ENCODE data around the gene SPRY1.
A peak's percentile ranks its signal among the peaks of the same experiment; 100 is the strongest.

SPRY1 gene

DNA sequence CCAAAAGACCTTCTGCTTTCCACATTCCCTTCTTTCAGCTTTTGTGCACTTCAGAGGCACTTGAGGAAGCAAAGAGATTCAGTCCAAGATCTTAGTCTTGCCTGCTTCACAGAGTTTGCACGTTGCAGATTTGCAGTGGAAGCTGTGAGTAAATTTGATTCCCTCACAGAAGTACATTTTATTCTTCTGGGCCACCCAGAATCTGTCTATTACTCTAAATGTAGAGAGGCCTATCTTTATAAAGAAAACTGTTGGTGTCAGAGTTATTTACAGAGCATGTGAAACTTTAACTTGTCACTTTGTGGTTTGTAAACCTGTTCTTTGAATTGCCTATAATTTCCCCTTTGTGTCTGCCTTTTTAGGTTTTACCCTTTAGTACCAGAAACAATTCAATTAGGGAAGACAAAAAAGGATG is 15.5 kb downstream of the SPRY1 start:
- no peak for DNase-seq

DNA sequence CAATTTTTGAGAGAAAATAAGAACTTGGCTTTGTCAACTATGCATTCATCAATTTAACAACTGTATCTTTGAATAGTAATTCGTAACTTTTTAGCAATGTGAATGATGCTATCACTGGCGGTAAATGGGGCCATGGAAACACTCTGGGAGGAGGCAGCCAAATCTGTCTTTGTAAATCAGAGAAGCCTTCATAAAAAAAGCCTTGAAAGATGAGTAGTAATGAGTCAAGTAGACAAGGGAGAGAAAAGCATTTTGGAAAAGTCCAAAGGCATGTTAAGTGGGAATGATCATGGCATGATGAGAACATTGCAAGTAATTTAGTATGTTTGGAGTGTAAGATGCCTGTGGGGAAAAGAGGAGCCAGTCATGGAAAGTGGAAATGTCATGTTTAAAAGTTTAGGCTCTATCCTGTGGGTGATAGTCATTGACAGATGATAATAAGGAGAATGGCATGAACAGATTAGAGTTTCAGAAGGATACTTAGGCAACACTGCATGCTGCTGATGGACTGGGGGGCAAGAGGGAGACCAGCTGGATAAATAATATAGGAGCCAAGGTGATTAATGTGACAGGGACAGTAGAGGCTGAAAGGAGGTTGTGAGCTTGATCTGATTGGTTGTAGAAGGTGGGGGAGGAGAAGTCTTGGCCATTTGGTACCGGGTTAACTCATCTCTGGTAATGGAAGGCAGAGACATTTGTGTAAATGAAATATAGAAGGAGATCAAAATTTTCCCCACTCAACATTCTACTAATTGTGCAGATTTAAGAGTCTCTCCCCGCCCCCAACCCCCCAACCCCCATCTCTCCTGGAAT is 16.3 kb downstream of the SPRY1 start:
- no peak for DNase-seq

DNA sequence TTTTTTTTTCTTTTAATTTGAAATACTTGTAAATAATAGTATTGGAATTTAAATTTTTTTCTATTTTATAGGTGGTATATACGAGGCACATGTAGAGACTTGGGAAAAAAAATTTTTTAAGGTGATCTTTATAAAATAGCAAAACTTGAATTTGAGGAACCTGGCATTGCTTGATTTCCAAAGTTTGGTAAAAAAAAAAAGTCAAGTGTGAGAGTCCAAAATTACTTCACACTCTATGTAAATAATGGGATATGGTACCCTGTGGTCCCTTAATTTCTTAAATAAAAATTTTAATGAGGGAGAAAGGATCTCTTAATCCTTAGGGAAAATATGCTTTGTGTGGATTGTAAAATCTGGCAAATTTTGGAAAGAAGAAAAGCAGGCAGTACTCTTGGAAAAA is 19.0 kb downstream of the SPRY1 start:
- no peak for DNase-seq

DNA sequence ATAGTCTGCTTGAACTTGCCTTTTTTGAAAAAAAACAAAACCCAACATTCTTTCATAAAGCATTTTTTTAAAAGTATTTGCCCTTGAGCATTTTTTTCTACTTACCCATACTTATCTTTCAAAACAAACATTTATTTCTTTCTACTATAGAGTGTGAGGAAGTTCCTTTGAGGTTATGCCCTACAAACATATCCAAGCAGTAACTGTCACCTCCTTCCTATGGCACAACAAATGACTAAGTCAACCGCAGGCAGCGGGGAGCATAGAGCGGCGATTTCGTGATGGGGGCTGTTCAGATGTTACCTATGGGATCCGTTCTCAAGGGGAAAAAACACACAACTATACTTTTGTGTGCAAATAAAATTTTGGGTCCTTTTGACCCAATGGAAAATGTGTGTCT is 19.4 kb downstream of the SPRY1 start:
- DNase-seq: peak; percentile 43 to 54

DNA sequence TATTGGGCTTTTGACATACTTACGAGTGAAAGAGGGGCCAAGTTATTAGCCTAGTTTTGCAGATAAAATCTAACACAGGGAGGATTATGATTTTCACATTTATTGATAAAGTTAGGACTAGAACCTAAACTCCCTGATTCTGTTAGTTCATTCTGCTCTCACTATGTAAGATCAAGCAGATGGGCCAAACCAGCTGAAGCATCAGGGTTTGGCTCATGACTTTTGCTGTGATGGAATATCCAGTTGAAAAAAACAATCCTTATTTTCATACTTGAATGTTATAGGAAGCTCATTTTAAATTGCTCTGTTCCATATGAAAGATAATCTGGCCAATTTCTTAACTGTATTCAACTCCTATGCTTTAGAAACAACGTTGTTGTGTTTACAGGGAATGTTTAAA is 21.2 kb downstream of the SPRY1 start:
- DNase-seq: no peak

DNA sequence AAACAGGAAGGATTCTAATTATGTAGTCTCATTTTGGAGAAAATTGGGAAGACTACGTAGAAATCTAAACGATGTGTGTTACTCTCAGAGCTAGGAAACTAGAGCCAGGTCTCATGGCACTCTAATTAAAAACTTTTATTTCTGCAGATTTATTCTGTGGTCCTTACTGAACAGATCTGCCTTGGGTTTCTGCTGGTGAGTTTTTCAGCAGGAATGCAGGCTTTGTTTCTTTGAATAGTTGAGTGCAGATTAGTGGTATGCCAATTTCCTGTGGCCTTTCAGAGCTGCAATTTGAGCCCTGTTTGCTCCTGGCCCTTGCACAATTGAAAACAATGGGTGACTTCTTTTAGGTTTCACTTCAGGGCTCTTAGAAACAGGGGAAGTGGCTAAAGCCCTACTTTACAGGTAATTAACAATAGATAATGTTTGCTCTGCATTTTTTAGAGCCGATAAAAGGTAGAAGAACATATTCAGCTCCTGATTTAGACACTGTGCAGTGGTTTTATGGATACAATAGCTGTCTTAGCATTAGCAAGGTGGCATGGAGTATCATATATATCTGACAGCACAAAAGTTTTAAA is 21.8 kb downstream of the SPRY1 start:
- DNase-seq: no peak

DNA sequence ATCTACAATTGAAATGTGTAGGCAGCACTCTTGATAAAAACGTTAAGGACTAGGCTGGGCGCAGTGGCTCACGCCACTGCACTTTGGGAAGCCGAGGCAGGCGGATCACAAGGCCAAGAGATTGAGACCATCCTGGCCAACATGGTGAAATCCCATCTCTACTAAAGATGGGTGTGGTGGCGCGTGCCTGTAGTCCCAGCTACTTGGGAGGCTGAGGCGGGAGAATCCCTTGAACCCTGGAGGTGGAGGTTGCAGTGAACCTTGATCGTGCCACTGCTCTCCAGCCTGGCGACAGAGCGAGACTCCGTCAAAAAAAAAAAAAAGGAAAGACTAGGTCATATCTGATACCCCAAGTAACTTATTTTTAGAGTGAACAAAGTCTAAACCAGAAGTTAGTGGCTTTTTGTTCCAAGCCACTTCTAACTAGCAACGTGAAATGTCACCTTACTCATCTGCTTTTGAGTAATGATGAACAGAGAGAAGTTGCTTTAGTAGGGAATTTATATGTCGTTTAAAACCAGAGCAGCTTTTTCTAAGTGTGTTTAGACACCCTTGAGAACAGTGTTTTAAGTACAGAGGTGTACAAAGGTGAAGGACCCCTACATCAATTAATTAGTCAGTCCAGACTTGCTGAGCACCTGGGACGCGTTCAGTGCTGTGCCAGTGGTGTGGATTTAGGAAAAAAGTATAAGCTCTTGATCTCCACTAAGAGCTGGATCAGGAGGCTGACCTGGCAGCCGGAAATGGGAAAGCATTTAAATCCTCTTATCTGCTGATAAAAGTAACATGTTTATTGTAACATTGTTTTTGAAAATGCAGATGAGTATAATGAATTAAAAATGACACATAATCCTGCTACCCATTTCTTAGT is 23.5 kb downstream of the SPRY1 start:
- DNase-seq: no peak

DNA sequence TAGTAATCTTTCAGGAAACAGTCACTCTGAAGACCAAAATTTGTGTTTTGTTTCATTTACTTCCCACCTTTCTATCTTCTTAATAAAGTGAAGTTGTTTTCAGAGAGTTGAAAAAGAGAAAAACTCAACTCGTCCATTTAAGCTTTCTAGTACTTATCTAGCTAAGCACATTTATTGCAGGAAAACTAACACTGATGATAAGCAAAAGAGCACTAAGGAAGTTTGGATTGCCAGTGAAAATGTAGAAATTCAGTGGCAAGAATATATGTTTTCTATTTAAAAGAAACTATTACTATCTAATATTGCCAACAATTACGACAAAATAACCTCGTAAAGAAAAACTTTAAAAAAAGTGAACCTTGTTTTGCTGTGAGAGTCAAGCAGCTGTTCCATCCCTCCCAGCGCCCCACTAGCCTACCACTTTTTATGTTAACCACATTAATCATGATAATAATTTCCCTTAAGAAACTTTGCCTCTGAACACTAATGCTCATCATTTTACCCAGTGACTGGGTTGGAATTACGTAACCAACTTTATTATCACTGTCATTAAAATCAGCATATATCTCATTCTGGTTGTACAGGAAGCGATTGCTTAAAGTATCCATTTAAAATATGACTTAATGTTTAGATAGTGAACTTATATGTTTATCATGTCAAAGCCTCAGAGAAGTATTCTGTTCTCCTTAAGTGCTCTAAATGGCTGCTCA is 24.8 kb downstream of the SPRY1 start:
- DNase-seq: no peak

DNA sequence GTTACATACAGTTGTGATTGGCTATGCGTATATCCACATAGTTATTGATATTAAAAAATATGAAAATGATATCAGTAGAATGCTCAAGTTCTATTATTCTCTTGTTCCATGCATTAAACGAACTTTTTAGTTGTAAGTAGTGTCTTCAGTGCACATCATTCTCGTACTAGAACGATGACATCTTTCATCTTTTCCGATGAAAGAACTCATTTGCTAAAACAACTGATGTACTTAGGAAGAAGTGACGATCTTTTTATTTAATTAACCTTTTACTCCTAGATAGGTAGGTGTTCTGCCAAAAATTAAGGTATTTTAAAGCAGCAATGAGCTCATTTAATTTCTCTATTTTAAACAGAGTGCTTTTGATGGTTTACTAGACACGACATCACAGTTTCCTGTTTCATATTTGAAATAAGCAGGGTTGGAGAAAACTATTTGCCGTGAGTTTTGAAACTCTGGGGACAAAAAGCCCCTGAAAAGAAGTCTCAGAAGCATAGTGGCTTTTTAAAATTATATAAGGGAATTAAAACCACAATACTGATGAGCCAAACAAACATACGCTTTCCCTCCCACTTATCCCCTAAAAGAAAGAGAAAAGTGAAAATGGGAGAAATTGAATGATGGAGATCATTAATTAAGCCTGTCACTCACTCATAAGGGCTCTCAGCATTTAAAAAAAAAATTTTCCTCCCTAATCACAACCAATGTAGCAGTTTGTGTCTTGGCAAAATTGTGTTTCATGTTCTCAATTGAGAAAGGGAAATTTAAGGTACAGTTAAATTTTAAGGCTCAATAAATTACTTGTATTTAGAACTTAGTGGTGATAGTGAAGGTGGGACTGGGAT is 25.6 kb downstream of the SPRY1 start:
- no peak for DNase-seq

DNA sequence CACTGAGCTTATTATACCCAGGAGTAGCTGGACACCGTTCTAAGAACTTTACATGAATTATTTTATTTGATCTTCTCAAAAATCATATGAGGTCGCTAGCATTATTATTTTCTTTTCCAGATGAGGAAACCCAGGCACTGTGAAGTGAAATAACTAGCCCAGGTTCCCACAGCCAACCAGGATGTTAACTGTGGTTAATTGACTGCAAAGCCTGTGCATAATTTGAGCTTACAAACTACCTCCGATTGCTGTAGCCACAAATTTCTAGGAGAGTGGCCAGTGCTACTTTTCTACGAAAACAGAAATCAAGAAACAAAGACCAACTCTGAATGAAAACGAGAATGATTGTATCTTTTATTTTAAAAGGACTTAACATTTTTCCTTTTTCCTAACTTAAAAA is 27.2 kb downstream of the SPRY1 start:
- no peak for DNase-seq

DNA sequence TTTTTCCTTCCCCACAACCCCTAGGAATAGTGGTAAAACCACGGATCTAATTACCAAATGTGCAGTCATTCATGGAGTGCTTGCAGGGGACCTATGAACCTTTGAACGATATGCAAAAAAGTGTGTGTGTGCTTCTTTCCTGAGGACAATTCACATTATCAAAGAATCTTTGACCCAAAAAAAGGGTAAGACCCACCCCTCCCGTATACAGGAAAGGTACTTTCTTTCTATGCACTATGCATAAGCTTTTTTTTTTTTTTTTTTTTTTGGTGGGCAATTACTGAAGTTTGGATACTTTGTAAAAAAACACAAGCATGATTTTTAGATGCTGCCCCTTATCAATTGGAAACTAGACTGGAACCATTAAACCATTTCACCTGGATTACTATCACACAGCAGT is 31.4 kb downstream of the SPRY1 start:
- DNase-seq: no peak

DNA sequence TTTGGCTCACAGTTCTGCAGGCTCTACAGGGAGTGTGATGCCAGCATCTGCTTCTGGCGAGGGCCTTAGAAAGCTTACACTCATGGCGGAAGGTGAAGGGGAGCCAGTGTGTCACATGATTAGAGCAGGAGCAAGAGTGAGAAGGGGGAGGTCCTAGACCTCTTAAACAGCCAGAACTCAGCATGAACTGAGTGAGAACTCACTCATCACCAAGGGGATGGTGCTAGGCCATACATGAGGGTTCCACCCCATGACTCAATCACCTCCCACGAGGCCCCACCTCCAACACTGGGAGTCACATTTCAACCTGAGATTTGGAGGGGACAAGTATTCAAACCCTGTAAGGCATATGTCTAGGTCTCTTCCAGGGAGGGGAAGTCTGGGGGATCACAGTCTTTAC is 33.4 kb downstream of the SPRY1 start:
- DNase-seq: peak in 1 of 2 donors; percentile 31

DNA sequence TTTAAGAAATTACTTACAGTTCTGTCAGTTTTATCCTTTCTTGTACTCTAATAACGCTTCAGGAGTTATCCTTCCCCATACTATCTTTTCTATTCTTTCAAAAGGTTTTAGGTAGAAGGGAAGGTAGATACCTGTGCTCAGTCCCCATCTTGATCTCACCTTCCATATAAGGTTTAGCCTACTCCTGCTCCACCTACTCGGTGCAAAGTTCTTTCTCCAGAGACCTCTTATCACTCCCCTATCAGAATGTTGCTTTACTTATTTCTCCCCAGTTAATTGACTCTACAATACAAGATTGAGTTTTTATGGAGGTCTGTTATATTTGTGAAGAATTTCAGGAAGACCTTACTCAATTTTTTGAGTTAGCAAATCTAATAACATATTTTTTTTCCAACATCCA is 33.9 kb downstream of the SPRY1 start:
- no peak for DNase-seq

DNA sequence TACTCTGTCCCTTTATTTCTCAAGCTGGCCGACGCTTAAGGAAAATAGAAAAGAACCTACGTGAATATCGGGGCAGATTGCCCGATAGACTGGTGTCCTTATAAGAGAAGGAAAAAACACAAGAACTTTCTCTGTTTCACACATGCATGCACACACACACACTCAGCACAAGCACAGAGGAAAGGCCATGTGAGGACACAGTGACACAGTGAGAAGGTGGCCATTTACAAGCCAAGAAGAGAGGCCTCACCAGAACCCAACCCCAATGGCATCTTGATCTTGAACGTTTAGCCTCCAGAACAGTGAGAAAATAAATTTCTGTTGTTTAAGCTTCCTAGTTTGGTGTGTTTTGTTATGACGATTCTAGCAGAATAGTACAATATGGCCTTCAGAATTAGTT is 37.0 kb downstream of the SPRY1 start:
- no peak for DNase-seq

DNA sequence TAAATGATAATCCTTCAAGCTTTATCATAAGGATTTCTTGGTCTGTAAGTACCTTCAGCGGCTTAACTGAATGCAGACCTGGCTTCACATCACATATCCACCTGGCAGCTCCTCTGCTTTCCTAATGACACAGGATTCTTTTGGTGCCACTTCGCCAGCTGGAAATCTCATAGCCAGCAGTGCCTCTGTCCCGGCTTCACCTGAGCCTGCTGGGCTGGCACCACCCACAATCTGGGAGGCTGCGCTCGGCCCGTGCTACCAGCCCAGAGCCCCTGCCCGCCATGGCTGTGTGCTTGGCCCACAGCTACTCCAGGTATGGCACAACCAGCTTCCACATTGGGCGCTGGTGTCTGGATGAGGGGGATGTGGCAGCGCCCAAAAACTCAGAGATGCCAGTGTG is 37.4 kb downstream of the SPRY1 start:
- DNase-seq: no peak

DNA sequence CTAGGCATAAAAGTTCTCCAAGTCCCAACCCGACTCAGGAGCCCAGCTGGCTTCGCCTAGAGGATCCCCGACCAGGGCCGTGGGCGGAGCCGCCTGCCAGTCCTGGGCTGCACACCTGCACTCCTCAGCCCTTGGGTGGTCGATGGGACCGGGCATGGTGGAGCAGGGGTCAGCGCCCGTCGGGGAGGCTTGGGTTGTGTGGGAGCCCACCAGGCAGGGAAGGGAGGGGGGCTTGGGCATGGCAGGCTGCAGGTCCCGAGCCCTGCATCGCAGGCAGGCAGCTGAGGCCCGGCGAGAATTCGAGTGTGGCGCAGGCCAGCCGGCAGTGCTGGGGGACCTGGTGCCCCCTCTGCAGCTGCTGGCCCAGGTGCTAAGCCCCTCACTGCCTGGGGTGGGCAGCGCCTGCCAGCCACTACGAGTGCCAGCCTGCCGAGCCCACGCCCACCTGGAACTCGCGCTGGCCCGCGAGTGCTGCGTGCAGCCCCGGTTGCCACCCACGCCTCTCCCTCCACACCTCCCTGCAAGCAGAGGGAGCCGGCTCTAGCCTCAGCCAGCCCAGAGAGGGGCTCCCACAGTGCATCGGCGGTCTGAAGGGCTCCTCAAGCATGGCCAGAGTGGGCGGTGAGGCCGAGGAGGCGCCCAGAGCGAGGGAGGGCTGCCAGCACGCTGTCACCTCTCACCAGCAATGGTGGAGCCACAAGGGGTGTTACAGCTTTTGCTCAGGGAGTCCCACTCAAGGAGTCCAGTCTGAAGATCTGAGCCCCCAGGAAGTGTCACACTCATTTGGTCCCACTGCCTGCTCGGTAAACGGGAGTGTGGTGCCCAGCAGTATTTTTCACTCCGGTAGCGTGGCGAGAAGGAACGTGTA is 38.9 kb downstream of the SPRY1 start:
- no peak for DNase-seq

DNA sequence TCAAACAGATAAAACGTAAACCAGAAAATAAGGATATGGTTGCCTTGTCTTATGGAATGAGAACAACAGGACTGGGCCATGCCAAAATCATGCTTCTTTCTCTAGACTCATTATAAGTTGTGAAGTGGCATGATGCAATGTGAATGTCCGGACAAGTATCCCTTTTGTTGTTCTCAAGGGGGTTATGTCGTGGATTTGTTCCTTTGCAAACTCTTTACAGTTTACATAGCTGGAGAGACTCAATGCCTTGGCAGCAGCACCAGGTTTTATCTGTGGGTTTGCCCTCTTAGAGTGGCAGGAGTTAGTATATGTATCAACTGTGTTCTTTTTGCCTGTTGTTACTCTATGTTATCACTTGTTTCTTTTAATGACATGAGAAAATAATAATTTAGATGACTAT is 41.4 kb downstream of the SPRY1 start:
- DNase-seq: no peak

DNA sequence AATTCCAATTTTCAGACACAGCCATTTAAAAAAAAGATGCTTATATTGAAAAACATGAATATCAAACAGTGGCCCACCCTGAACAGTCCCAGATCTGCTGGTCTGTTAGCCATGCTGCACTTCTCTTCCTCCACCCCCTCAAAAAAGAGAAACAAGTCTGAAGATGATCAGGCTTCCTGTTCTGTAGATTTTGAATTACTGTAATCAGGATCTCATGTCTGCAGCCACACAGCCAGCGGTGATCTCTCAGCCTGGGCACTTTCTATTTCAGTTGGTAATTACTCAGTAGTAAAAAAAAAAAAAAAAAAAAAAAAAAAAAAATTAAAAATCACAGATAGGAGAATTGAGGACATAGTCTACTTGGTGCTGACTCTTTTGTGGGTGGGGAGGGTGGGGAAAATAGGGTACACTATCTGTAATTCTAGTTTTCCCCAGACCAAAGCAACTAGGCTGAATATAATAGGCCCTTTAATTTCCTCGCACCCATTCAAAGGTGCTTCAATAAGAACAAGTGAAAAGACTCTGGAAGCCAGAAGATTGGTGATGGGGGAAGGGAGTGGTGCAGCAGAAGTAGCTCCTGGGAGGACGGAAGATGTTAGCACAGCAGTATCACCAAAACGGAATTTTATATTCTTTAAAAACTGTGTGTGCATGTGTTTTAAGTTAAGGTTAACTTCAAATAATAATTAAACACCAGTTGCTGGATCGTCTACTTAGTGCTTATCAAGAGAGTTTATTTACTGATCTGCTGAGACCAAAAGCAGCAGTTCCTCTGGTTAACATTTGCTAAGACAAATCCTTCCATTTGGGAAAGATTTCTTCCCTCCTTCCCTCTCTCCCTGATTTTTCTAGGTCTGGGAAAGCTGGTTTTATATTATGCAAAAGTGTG is 47.0 kb downstream of the SPRY1 start:
- no peak for DNase-seq

DNA sequence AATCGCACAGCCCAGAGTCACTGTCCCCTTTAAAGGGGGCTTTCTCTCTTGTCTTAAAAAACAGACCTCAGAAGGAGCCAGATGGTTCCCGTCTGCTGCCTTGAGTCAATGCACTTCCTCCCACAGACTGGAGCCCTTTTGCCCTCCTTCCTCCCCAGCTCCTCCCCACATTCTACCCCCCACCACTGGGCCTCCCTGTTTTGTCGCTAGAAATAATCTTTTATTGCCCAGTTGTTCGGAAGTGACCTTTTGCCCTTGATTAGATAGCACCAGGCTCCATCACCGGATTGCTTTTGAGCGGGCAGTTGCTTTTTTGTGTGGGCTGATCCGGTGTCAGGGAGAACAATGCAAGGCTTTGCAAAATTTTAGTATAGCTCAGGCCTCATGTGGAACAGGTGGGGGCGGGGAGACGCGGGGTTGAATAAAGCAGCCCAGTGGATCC is 47.7 kb downstream of the SPRY1 start:
- no peak for DNase-seq

DNA sequence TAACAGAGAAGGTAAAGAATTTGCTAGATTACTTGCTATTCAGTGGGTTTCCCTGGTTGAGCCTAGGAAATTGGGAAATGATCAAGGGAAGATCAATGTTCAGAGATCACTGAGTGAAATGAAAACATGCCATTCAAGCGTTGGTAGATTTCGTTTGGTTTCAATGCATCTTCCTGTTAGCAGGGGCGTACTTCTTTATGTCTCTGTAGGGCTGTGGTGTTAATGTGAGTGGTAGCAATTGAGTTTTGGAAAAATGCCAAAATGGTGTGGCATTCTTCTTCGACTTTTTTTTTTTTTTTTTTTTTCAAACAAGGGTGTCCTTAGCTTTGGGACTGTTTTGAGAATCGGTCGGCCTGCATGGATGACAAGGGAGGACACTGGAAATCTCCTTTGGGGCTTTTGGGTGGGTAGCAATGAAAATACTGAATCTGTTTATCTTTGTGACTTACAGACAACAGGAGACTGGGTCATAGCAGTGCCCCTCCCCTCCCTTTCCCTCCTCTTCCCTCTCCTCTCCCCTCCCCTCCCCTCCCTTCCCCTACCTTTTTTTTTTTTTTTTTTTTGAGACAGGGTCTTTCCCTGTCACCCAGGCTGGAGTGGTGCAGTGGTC is 50.4 kb downstream of the SPRY1 start:
- DNase-seq: no peak

All from activated CD4-positive, alpha-beta T cell treated with anti-CD3 and anti-CD28 coated beads for 4 hours (primary cell).